T-helper 1 cell treated with Interleukin-12 subunit alpha and Interleukin-12 subunit beta and Interleukin-4 antibody, amounts not matched to agents 30 μg/mL and 1 μg/mL, for 36 hours (primary cell): ENCODE measurements around the gene GNAQ.

Source experiments
- H3K27ac Mint-ChIP-seq: one replicate; pipeline ENCODE4 v1.8.0; 2021; ENCODE audit warnings: mild to moderate bottlenecking, mixed read lengths
- H3K27me3 Mint-ChIP-seq: one replicate; pipeline ENCODE4 v1.8.0; 2021; ENCODE audit warnings: low read depth, mixed read lengths
- H3K36me3 Mint-ChIP-seq: one replicate; pipeline ENCODE4 v1.8.0; 2021; ENCODE audit warnings: low read depth, mixed read lengths
- H3K4me1 Mint-ChIP-seq: one replicate; pipeline ENCODE4 v1.8.0; 2021; ENCODE audit warnings: low read depth, mixed read lengths
- H3K4me3 Mint-ChIP-seq: one replicate; pipeline ENCODE4 v1.8.0; 2021; ENCODE audit warnings: mild to moderate bottlenecking, moderate library complexity, mixed read lengths
- H3K9me3 Mint-ChIP-seq: one replicate; pipeline ENCODE4 v1.8.0; 2021; ENCODE audit warnings: mixed read lengths

Gene GNAQ

GRCh38 chr9:78031444-78031892 lies at the start of gene GNAQ:
TSS of gene GNAQ (minus strand) at chr9:78031811. CDS start at chr9:78031235, 576 bp downstream.
- no peaks in the 10 kb centered on the region for H3K27me3 Mint-ChIP-seq
- H3K9me3 Mint-ChIP-seq = no peaks in the 10 kb centered on the region
- peaks cover 55% of the 10 kb centered on the region for H3K4me1 Mint-ChIP-seq
- no peaks in the 10 kb centered on the region for H3K36me3 Mint-ChIP-seq
- H3K27ac Mint-ChIP-seq = peak within 1 kb of the TSS; percentile 96
- peak within 1 kb of the TSS; percentile 94 for H3K4me3 Mint-ChIP-seq

DNA sequence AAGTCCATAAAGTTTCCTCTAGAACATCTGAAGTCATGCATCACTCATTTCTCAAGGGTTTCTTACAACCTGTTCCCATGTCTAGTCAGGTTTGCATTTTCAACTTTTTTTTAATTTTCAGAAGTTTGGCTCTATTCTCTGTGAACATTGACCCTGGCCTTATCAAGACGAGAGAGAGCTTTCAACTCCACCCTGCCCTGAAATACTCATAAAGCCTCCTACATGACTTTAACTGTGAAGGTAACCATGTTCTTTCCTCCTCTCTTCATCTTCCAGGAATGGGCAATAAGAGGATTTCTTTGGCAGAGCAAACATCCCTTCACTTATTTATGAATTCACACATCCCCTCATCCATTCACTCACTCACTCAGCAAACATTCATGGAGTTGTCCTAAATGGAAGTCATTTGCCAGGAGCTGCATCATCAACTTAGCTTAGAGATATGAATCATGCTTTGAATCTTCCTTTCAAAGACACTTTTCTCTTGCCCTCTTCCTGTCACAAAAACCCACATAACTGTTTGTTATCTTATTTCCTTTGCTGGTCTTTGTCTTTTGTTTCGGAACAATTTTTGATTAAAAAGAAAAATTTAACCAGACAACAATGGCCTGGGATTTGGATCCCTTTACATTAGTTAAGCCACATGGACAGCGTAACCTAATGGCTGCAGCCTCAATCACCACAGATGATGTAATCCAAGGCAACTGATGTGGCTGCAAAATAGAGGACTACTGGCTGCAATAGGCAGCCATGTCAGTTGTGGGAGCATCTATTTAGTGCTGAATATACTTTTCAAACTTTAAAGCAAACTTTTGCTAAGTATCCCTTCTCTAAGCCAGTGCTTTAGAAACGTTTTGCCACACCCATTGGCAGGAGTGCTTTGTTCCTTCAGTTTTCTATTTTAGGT lies 43.0 kb upstream of the GNAQ start:
- peaks cover 24% of the 10 kb centered on the region for H3K36me3 Mint-ChIP-seq
- H3K4me1 Mint-ChIP-seq = peaks cover 44% of the 10 kb centered on the region
- H3K9me3 Mint-ChIP-seq = peaks cover 36% of the 10 kb centered on the region
- H3K4me3 Mint-ChIP-seq = peak overlapping the region; percentile 54
- peak overlapping the region; percentile 93 for H3K27ac Mint-ChIP-seq
- H3K27me3 Mint-ChIP-seq = peaks cover 3% of the 10 kb centered on the region

DNA sequence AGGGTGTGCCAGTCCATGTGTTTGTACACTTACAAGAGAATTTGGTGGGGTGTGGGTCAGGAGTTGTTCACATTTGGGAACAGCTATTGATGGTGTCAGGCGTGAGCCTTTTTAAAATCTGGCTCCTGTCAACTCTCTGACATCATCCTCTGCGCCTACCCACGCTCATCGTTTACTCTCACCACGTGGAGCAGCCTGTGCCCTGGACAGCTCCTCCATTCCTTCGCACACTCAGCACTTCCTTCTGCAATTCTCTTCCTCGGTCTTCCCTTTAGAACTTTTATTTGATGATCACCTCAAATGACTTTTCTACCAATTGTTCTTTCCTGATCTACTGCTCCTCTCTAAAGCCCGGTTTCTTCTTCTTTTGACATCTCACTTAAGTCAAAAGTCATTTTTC lies 42.1 kb upstream of the GNAQ start:
- Mint-ChIP-seq H3K4me3 (peak overlapping the region; percentile 5), H3K4me1 (peaks cover 44% of the 10 kb centered on the region), H3K27ac (peak overlapping the region; percentile 93)

GRCh38 chr9:78072586-78073199 lies 41.1 kb upstream of the GNAQ start:
- Mint-ChIP-seq H3K4me1 (peaks cover 44% of the 10 kb centered on the region), H3K36me3 (peaks cover 17% of the 10 kb centered on the region), H3K9me3 (peaks cover 31% of the 10 kb centered on the region), H3K27ac (no peak overlapping the region), H3K27me3 (no peaks in the 10 kb centered on the region), H3K4me3 (no peak overlapping the region)

More for the DNA sequence above, 42.1 kb upstream of the GNAQ start:
- no peaks in the 10 kb centered on the region for H3K27me3 Mint-ChIP-seq
- H3K9me3 Mint-ChIP-seq = peaks cover 31% of the 10 kb centered on the region
- peaks cover 22% of the 10 kb centered on the region for H3K36me3 Mint-ChIP-seq

- peaks cover 20% of the 10 kb centered on the region for H3K36me3 Mint-ChIP-seq
- H3K4me1 Mint-ChIP-seq = peaks cover 35% of the 10 kb centered on the region
- no peak overlapping the region for H3K4me3 Mint-ChIP-seq
- H3K27me3 Mint-ChIP-seq = no peaks in the 10 kb centered on the region
- no peak overlapping the region for H3K27ac Mint-ChIP-seq
- peaks cover 34% of the 10 kb centered on the region for H3K9me3 Mint-ChIP-seq
Observed at GRCh38 chr9:78070521-78070920, 38.9 kb upstream of the GNAQ start.

GRCh38 chr9:78064075-78064474 lies 32.5 kb upstream of the GNAQ start:
- no peaks in the 10 kb centered on the region for H3K27me3 Mint-ChIP-seq
- peaks cover 37% of the 10 kb centered on the region for H3K9me3 Mint-ChIP-seq
- no peak overlapping the region for H3K4me3 Mint-ChIP-seq
- no peak overlapping the region for H3K27ac Mint-ChIP-seq
- peaks cover 15% of the 10 kb centered on the region for H3K36me3 Mint-ChIP-seq
- H3K4me1 Mint-ChIP-seq = peaks cover 12% of the 10 kb centered on the region

- Mint-ChIP-seq H3K4me1 (peaks cover 12% of the 10 kb centered on the region), H3K27me3 (no peaks in the 10 kb centered on the region), H3K4me3 (no peak overlapping the region), H3K27ac (no peak overlapping the region), H3K36me3 (peaks cover 18% of the 10 kb centered on the region), H3K9me3 (peaks cover 39% of the 10 kb centered on the region)
Observed at GRCh38 chr9:78062710-78063109, 31.1 kb upstream of the GNAQ start.

GRCh38 chr9:78054218-78054617 lies 22.6 kb upstream of the GNAQ start:
- H3K4me3 Mint-ChIP-seq = peak overlapping the region; percentile 62

DNA sequence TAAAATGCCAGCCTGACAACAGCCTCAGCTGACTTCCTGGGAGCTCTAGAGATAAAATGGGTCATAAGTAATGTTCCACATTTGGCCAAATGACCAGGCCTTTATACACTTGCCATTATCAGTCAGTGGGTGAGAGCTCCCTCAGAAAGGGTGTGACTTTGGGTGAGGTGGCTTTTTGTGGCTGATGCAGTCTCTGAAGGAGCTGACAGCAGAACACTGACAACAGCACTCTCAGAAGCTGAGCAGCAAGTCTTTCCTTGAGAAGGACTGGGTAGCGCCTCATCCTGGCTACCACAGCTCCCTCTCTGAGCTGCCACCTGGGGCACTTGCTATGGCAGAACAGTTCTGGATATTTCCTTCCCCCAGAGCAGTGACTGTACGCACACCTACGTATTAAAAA lies 22.0 kb upstream of the GNAQ start:
- no peak overlapping the region for H3K27ac Mint-ChIP-seq
- peaks cover 21% of the 10 kb centered on the region for H3K36me3 Mint-ChIP-seq
- peaks cover 23% of the 10 kb centered on the region for H3K27me3 Mint-ChIP-seq
- peaks cover 33% of the 10 kb centered on the region for H3K4me1 Mint-ChIP-seq
- peaks cover 26% of the 10 kb centered on the region for H3K9me3 Mint-ChIP-seq
- H3K4me3 Mint-ChIP-seq = peak overlapping the region; percentile 62

More at GRCh38 chr9:78054218-78054617, 22.6 kb upstream of the GNAQ start:
- H3K36me3 Mint-ChIP-seq = peaks cover 21% of the 10 kb centered on the region
- peaks cover 33% of the 10 kb centered on the region for H3K4me1 Mint-ChIP-seq
- peaks cover 18% of the 10 kb centered on the region for H3K27me3 Mint-ChIP-seq
- peaks cover 32% of the 10 kb centered on the region for H3K9me3 Mint-ChIP-seq
- H3K27ac Mint-ChIP-seq = peak overlapping the region; percentile 58

DNA sequence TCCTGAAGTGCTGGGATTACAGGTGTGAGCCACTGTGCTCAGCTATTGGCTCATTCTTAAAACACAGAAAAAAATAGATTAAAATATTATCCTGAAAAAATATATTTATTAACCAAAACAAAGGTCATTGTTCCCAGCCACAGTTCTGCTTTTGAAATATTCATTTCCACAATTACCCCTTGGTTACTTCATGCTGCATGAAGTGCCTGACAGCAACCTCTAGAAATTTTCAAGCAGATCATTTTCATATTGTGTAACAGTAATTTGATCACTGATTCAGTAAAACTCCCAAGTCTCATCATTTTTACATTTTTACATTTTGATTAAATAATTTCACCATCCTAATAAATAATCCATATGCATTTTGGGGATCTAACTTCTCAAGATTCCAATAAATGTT lies 18.8 kb upstream of the GNAQ start:
- Mint-ChIP-seq H3K36me3 (peaks cover 7% of the 10 kb centered on the region), H3K9me3 (peaks cover 9% of the 10 kb centered on the region), H3K27me3 (peaks cover 28% of the 10 kb centered on the region), H3K4me3 (no peak overlapping the region), H3K4me1 (peaks cover 29% of the 10 kb centered on the region), H3K27ac (no peak overlapping the region)

- Mint-ChIP-seq H3K36me3 (no peaks in the 10 kb centered on the region), H3K27ac (no peak overlapping the region), H3K27me3 (peaks cover 25% of the 10 kb centered on the region), H3K4me3 (no peak overlapping the region), H3K4me1 (peaks cover 27% of the 10 kb centered on the region), H3K9me3 (peaks cover 3% of the 10 kb centered on the region)
Observed at GRCh38 chr9:78049484-78049883, 17.9 kb upstream of the GNAQ start.

- Mint-ChIP-seq H3K27ac (no peak overlapping the region), H3K4me3 (no peak overlapping the region), H3K4me1 (peaks cover 8% of the 10 kb centered on the region), H3K27me3 (peaks cover 25% of the 10 kb centered on the region), H3K9me3 (no peaks in the 10 kb centered on the region), H3K36me3 (no peaks in the 10 kb centered on the region)
Observed at GRCh38 chr9:78047106-78047505, 15.5 kb upstream of the GNAQ start.

DNA sequence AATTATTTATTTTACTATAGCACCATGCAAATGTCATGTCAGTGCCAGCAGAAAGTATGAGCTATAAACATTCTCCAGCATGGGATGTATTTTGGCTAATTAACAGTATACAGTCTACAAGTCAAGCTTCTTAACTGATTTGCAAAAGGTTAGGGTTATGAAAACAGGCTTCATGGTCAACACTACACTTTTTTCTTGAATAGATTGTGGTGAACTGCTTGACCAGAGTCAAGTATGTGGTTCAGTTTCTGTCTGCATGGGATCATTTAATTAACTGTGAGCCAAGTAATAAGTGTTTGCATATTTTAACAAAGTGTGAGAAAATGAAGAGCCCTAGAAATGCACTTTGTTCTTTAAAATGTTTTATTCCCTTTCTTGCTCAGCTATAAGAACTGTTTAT lies 14.5 kb upstream of the GNAQ start:
- Mint-ChIP-seq H3K36me3 (no peaks in the 10 kb centered on the region), H3K4me3 (no peak overlapping the region), H3K9me3 (no peaks in the 10 kb centered on the region), H3K4me1 (peaks cover 7% of the 10 kb centered on the region), H3K27ac (no peak overlapping the region), H3K27me3 (peaks cover 30% of the 10 kb centered on the region)

DNA sequence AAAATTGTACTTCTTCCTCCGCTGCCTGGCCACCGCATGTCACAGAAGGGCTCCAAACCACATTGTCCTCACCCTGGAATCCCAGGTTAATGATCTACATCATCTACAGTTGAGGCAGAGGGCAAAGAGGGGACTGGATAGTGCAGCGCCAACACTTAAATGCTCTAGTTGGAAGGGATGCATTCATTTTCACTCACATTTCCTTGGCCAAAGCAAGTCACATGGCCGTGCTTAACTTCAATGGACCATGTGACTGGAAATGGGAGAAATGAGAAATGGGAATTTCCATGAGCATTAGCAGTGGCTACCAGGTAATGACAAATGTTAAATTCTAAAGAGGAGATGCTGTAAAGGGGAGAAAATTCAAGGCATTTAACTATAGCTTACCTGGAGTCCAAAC lies 13.3 kb upstream of the GNAQ start:
- H3K27ac Mint-ChIP-seq = no peak overlapping the region
- H3K4me1 Mint-ChIP-seq = peaks cover 7% of the 10 kb centered on the region
- H3K36me3 Mint-ChIP-seq = no peaks in the 10 kb centered on the region
- peaks cover 31% of the 10 kb centered on the region for H3K27me3 Mint-ChIP-seq
- no peak overlapping the region for H3K4me3 Mint-ChIP-seq
- no peaks in the 10 kb centered on the region for H3K9me3 Mint-ChIP-seq

GRCh38 chr9:78044189-78044588 lies 12.6 kb upstream of the GNAQ start:
- Mint-ChIP-seq H3K27ac (no peak overlapping the region), H3K36me3 (no peaks in the 10 kb centered on the region), H3K4me1 (peaks cover 7% of the 10 kb centered on the region), H3K27me3 (peaks cover 31% of the 10 kb centered on the region), H3K4me3 (no peak overlapping the region), H3K9me3 (no peaks in the 10 kb centered on the region)
